GM12864 (cell line): Measurements from ENCODE around the gene XRN2.

Source experiments
- DNase-seq: peaks from one replicate; pipeline ENCODE4 v3.0.0-alpha.2; 2011; ENCODE audit warnings: low read depth
- H3K4me3 ChIP-seq: 2 replicates; pipeline ENCODE4 v1.5.1; 2011; ENCODE audit warnings: mild to moderate bottlenecking, low read depth, low read length, control low read depth
- TF ChIP-seq, protein P1 (sequence below): IDR thresholded peaks from 2 replicates; pipeline ENCODE4 v1.5.1; 2011; ENCODE audit warnings: low read depth, mild to moderate bottlenecking, moderate library complexity, low read length, control low read depth, inconsistent platforms; ENCODE audit errors: missing control alignments

Gene XRN2

DNA sequence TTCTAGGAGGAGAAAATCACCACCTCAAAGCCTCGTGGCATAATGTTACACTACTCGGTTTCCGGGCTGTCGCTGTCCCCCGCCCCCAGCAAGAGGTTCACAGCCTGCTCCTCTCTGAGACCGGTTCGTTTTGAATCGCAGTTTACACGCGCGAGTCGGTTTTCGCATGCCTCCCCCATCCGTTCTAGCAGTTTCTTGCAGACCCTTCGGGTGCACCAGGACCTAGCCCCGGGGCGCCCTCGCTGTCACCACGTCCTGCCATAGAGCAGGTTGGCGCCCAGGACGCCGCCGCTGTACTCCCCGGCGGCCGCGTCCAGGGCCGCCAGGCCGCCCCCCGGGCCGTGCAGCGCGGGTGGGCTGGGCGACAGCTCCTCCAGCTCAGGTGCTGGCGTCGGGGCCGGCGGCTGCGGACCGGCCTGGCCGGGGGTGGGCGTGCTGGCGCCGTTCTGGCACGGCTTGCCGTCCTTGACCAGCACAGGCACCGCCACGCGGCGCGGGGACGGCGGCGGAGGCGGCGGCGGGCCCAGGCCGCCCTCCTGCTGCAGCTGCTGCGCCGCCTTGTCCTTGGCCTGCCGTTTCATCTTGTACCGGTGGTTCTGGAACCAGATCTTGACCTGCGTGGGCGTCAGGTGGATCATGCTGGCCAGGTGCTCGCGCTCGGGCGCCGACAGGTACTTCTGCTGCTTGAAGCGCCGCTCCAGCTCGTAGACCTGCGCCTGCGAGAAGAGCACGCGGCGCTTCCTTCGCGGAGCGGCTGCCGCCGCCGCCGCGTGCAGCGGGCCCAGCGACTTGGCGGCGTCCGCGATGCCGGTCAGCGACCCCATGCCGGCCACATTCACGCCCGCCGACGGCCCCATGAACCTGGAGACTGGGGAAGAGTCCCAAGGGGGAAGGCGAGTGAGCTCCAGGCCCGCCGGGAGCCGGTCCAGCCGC lies 92.8 kb downstream of the XRN2 start:
- TF ChIP-seq, protein P1, sequence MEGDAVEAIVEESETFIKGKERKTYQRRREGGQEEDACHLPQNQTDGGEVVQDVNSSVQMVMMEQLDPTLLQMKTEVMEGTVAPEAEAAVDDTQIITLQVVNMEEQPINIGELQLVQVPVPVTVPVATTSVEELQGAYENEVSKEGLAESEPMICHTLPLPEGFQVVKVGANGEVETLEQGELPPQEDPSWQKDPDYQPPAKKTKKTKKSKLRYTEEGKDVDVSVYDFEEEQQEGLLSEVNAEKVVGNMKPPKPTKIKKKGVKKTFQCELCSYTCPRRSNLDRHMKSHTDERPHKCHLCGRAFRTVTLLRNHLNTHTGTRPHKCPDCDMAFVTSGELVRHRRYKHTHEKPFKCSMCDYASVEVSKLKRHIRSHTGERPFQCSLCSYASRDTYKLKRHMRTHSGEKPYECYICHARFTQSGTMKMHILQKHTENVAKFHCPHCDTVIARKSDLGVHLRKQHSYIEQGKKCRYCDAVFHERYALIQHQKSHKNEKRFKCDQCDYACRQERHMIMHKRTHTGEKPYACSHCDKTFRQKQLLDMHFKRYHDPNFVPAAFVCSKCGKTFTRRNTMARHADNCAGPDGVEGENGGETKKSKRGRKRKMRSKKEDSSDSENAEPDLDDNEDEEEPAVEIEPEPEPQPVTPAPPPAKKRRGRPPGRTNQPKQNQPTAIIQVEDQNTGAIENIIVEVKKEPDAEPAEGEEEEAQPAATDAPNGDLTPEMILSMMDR = no peak
- no peak for DNase-seq
- H3K4me3 ChIP-seq = no peak overlapping the region; the same call in 1 of the 2 replicates

DNA sequence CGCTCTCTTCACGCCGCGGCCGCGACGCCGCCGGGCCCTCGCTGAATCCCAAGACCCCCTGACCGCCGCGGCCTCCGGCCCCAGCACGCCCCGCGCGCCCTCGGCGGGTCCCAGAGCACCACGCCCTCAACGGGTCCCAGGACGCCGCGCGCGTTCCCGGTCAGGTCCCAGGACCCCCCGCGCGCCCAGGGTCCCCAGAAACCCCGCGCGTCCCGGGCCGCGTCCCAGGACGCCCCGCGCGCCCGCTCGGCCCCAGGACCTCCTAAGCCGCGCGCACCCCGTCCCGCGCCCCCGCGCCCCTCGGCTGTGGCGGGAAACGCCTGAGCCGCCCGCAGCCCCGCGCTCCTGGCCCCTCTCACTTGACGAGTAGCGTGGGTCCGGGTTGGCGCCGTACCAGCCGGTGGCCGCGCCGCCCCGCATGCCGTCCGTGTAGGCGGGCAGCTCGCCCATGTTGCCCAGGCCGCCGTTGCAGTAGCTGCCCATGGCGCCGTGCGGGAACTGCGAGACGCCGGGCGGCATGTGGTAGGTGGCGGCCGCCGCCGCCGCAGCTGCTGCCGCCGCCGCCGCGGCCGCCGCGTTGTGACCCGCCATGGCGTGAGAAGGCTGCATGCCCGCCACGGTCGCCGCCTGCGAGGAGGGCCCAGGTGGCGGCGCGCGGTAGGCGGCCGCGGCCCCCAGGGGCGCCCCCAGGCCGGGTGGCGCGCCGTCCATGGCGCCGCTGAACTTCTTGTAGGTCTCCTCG lies 93.6 kb downstream of the XRN2 start:
- H3K4me3 ChIP-seq = no peak overlapping the region; the same call in 1 of the 2 replicates
- no peak for DNase-seq
- TF ChIP-seq, protein P1 = no peak

DNA sequence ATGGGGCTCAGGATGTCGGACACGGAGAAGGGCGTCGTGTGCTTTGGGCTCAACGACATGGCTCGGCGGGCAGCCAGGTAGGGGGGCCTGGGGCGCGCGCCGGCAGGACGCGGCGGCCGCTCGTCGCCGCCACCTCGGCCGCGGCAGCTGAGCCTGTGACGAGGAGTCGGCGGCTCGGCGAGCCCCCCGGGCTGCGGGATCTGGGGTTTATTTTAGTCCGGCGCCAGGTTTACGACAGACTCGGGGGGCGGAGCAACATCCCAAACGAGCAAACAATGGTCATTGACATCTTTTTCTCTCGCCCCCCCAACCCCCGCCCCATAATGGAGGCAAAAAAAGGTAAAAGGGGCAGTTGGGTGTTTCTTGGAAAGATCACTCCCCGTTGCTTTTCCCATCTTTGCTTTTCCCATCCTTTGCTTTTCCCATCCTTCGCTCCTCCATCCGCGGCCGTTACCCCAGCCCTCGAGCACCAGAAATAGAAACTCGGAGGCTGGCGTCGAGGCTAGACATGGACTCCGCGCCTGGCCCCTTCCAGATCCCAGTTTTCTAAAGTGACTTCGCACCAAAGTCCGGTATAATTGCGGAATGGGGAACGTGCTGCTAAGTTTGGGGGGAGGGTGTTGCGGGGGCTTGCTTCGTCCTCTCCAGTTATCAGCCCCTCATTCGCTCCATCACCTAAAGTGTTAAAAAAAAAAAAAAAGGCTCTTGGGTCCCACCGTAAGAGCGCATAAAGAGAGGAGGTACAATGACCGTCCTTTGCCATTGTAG lies 94.4 kb downstream of the XRN2 start, which contains the start of gene NKX2-4:
NKX2-4 (minus strand) TSS at position 186 of the 768 bp plus-strand sequence; CDS start at position 59, 127 bp downstream.
- H3K4me3 ChIP-seq = no peak within 1 kb of the TSS; the same call in 1 of the 2 replicates
- no peak for DNase-seq

DNA sequence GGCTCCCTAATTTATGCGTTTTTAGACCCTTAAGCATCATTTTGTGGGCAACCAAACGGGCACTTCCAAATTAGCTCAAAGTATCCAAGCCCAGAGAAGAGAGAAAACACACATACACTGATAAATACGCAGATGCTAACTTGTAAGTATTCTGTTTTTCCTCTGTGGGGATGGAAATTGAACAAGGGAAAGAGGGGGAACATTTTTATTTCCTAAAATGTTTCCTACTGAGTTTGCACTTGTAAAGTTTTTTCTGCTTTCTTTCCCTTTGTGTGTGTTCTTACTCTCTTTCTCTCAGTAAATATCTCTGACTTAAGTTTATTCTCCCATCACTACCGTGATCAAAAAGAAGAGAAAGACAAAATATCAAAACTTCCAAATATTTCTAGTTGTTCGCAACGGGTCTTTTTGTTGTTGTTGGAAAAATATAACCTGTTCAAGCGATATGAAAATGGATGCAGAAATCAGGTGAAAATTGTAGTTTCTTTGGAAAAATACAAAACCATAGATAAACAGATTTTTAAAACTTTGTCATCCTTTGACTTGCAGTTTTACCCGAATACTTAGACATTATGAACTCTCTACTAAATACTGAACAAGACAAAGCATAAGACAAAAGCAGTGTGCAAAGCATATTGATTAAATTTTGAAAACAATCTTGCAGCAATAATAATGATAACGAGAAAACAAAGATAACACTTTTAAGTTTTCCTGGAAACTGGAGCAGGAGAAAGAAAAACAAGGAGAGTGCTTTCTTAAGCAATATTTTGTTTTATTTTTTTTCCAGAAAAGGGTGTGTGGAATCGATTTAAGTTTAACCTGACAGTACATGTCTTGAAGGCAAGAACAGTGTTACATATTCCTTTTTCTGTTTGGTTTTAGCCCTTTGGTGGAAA lies 95.2 kb downstream of the XRN2 start:
- DNase-seq = no peak
- no peak overlapping the region for H3K4me3 ChIP-seq
- TF ChIP-seq, protein P1 = no peak

More for the DNA sequence above, 94.4 kb downstream of the XRN2 start, which contains the start of gene NKX2-4:
- TF ChIP-seq, protein P1 = no peak

DNA sequence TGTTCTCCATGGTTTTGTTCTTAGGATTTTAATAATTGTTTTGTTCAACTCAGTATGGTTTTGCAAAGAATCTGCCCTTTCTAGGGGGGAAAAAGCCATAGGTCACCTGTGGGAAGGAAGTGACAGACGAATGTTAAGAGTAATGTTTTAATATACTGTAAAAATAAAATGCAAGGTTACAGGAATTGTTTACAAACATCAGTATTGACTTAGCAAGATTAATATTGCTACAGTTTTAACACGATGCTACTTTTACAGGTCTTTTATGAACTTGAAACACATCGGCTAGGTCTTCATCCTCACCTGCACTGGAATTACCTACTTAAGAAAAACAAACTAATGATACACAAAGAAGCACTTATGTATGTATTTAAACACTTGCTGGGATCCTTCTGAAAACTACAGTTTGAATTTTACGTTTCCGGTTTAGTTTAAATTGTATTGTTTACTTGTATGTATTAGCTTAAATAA lies 95.9 kb downstream of the XRN2 start:
- DNase-seq = no peak
- TF ChIP-seq, protein P1 = no peak
- H3K4me3 ChIP-seq = no peak overlapping the region
